Mucosa of descending colon (tissue), 3 donors: ENCODE measurements around the gene AGAP1. TPM values are rescaled to one million over a fixed set of nuclear protein-coding genes. Genes with fewer than 3 reads are reported as not detected.

Experiments used
- ATAC-seq: fragments of 200-7000 bp; cut with Tn5 transposase; one replicate; pipeline ENCODE4 v1.9.1; 2020; ENCODE audit warnings: mild to moderate bottlenecking, moderate library complexity
- DNase-seq, 3 donors: peaks; one replicate each; pipeline ENCODE4 v3.0.0-alpha.2; 2020
- H3K36me3 ChIP-seq: fragments of 200-600 bp; one replicate; pipeline ENCODE4 v1.8.0; 2021; ENCODE audit warnings: low read depth, mild to moderate bottlenecking
- H3K4me1 ChIP-seq: fragments of 200-600 bp; one replicate; pipeline ENCODE4 v1.8.0; 2021; ENCODE audit warnings: low read depth, mild to moderate bottlenecking
- H3K4me3 ChIP-seq: fragments of 200-600 bp; one replicate; pipeline ENCODE4 v1.8.0; 2021; ENCODE audit warnings: mild to moderate bottlenecking
- H3K9me3 ChIP-seq: fragments of 200-600 bp; one replicate; pipeline ENCODE4 v1.8.0; 2021; ENCODE audit warnings: mild to moderate bottlenecking
- intact Hi-C, 2 donors: fragments of 100-400 bp; cut with DNase I in 1 of 2; cut with micrococcal nuclease in 1 of 2; formaldehyde crosslinking; loops; one replicate each; pipeline versions ENCODE4 v1.11.0 to v1.11.1; 2022; cut with DNase I, micrococcal nuclease
- total RNA-seq, 3 donors: library from RNA; stranded (reverse); fragmentation: NEBNext Ultra II Directional in 2 of 3; extraction: Animal tissue kit (Norgen Biotek cat#: 25700) in 2 of 3; gene quantifications; one replicate each; pipeline versions ENCODE4 v1.2.1 to v1.2.4, GENCODE V29; 2021 to 2023
- TF ChIP-seq, protein P1 (sequence below): fragments of 200-600 bp; IDR thresholded peaks from one replicate; pipeline ENCODE4 v1.8.0; 2022; ENCODE audit warnings: antibody characterized with exemption, mild to moderate bottlenecking
- donor health status: DM: no; HTN: no; CAD: no; lungs with moderate emphysema.
- donor health status: DM: no; HTN: no; CAD: no.
- donor health status: DM: no; HTN: yes; CAD: no.

Gene AGAP1
- total RNA-seq, 3 donors from 2014 or later = 68.1 to 112 (median 88.9) TPM

DNA sequence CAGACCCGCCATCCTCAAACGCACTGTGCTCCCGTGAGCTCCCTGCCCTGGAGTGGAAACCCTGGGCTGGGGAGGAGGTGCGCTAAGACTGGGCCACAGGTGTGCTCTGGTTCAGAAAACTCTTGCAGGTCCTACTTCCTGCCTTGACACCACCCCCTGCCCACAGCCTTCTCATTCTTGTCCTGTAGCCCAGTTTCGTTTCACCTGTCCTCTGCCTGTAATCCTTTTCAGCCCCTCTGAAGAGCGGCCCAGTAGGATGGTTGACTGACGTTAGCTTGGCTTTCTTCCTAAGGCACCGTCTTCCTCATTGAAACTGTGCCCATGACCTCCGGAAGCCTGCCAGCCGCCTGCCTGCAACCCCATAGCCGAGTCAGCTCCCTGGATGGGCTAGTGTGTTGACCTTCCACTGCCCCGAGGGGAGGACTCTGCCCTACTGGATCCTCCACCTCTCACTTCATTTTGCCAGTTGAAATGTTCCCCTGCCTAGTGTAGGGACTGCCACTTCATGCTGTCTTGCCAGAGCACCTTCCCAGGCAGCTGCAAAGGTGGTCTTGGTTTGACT, 116.9 kb downstream of the AGAP1 start:
- no peaks in the 10 kb centered on the region for H3K9me3 ChIP-seq
- intact Hi-C loops = no loop called here
- DNase-seq (no peak), ATAC-seq (no peak)
- H3K4me3 ChIP-seq = no peak overlapping the region
- H3K4me1 ChIP-seq = peaks cover 7% of the 10 kb centered on the region
- TF ChIP-seq, protein P1, sequence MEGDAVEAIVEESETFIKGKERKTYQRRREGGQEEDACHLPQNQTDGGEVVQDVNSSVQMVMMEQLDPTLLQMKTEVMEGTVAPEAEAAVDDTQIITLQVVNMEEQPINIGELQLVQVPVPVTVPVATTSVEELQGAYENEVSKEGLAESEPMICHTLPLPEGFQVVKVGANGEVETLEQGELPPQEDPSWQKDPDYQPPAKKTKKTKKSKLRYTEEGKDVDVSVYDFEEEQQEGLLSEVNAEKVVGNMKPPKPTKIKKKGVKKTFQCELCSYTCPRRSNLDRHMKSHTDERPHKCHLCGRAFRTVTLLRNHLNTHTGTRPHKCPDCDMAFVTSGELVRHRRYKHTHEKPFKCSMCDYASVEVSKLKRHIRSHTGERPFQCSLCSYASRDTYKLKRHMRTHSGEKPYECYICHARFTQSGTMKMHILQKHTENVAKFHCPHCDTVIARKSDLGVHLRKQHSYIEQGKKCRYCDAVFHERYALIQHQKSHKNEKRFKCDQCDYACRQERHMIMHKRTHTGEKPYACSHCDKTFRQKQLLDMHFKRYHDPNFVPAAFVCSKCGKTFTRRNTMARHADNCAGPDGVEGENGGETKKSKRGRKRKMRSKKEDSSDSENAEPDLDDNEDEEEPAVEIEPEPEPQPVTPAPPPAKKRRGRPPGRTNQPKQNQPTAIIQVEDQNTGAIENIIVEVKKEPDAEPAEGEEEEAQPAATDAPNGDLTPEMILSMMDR = no peak
- no peaks in the 10 kb centered on the region for H3K36me3 ChIP-seq

DNA sequence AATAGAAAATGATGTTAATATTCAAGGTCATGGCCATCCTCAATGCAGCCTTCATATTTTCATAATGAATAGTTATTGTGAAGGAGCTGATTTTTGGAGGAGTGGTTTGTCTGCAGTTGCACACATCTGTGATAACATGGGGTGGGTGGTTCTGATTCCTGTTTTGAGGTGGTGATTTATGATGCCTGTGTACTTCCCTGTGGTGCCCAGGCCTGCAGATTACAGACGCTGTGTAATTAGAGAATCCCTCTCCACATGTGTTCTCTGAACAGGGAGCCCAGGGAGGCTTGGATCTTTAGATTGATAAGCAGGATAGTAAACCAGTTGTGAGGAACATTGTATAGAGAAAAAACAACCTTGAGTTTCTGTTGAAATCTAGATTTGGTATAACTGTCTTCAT, 117.5 kb downstream of the AGAP1 start:
- Histone ChIP-seq H3K9me3 (no peaks in the 10 kb centered on the region), H3K36me3 (no peaks in the 10 kb centered on the region), H3K4me1 (peaks cover 7% of the 10 kb centered on the region), H3K4me3 (no peak overlapping the region)
- no peak for ATAC-seq
- intact Hi-C loops = no loop called here
- TF ChIP-seq, protein P1 = no peak
- DNase-seq = no peak

DNA sequence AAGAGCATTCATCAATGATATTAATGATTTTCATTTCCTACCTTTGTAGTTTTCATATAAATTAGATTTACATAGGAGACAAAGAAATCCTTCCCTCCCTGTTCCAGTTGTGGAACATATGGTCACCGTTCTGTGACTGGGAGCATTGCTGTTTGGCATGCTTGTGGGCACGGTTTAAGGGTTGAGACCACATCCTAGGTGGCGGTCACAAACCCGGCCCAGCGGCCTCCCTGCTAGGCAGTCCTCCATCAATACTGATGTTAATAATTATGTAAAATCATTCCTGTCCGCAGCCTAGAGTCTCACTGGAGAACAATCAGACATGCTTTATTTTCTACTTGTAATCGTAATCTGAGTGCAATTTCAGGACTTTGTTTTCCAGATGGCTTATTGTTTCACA, 117.9 kb downstream of the AGAP1 start:
- DNase-seq = no peak
- H3K36me3 ChIP-seq = no peaks in the 10 kb centered on the region
- H3K4me1 ChIP-seq = peaks cover 7% of the 10 kb centered on the region
- TF ChIP-seq, protein P1 = no peak
- intact Hi-C loops = no loop called here
- H3K4me3 ChIP-seq = no peak overlapping the region
- no peak for ATAC-seq
- no peaks in the 10 kb centered on the region for H3K9me3 ChIP-seq

DNA sequence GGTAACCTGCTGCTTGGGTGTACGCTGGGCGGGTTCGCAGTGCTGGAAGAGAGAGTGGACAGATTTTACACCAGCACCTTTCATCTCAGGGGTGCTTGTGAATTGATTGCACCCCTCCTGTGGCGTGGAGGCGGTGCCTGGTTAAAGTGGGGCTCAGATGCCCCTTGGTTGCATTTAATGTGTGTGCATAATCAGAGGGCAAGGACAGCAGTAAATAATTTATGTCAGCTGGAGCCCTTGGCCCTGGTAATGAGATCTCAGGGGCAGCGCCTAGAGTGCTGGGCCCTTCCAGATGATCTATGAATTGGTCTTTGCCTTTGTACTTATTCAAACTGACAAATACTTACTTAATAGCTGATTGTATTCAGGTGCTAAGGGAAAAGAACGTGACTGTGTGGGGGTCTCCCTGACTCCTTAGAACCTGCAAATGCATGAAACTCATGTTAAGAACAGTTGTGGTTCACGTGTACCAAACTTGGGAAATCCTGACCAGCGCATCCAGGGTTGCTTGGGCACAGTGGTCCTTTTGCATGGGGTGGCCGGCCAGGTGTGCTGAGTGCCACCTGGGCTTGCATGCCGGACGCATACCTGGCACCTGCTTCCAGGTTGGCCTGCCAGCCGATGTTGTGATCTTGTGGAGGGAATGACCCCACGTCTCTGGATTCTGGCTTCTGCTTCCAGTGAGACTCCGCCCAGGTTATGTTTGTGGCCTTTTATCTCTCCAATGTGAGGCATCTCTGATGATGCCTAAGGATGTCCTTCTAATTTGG, 118.5 kb downstream of the AGAP1 start:
- TF ChIP-seq, protein P1 = no peak
- Histone ChIP-seq H3K9me3 (no peaks in the 10 kb centered on the region), H3K36me3 (no peaks in the 10 kb centered on the region), H3K4me3 (no peak overlapping the region), H3K4me1 (peaks cover 12% of the 10 kb centered on the region)
- DNase-seq (no peak), ATAC-seq (no peak)
- intact Hi-C loops = no loop called here

DNA sequence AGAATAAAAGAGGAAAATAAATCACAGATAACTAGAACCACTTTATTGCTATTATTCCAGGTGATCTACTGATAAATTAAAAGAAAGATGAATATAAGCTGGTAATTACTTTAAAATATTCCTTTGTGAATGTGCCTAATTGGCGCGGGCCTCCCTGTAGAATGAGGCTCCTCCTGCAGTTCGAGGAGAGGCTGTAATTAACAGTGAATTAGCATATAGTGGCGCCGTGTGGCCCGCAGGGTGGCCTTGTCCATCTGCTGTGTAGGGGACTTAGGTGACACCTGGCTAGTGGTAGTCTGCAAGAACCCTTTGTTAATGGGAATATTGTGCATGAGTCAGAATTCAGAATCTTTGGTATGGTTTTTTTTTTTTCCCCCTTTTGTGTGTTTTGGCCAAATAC, 119.8 kb downstream of the AGAP1 start:
- Histone ChIP-seq H3K36me3 (no peaks in the 10 kb centered on the region), H3K4me3 (no peak overlapping the region), H3K4me1 (peaks cover 12% of the 10 kb centered on the region), H3K9me3 (no peaks in the 10 kb centered on the region)
- TF ChIP-seq, protein P1 = no peak
- ATAC-seq = no peak
- no peak for DNase-seq
- intact Hi-C loops = no loop called here
